IPS DF 6.9 (cell line): ENCODE measurements around the gene EPB41.
"Not testable (repeated sequence)": the region's sequence is repeated elsewhere in the genome, so short reads cannot be mapped to it uniquely, and the experiment has no call there.

Experiments used
- DNase-seq: peaks from one replicate; pipeline ENCODE4 v3.0.0-alpha.2; 2013; ENCODE audit warnings: low read depth, low spot score
- H3K27ac ChIP-seq: one replicate; pipeline ENCODE4 v1.5.1; 2013; ENCODE audit warnings: low read length, control low read depth
- H3K27me3 ChIP-seq: 2 replicates; pipeline ENCODE4 v1.6.1; 2013; ENCODE audit warnings: mild to moderate bottlenecking, low read length; ENCODE audit not compliant: control insufficient read depth, insufficient read depth
- H3K36me3 ChIP-seq: 2 replicates; pipeline ENCODE4 v1.6.1; 2013; ENCODE audit warnings: low read length; ENCODE audit not compliant: control insufficient read depth, insufficient read depth
- H3K4me1 ChIP-seq: 2 replicates; pipeline ENCODE4 v1.6.1; 2013; ENCODE audit warnings: low read length; ENCODE audit not compliant: control insufficient read depth, insufficient read depth
- H3K4me3 ChIP-seq: 2 replicates; pipeline ENCODE4 v1.5.1; 2013; ENCODE audit warnings: mild to moderate bottlenecking, low read length
- H3K9me3 ChIP-seq: 2 replicates; pipeline ENCODE4 v1.6.1; 2013; ENCODE audit warnings: low read length, inconsistent platforms; ENCODE audit not compliant: control insufficient read depth, insufficient read depth
- WGBS: extraction: QIAGEN DNeasy Blood & Tissue Kit; methylation state at CpG from one replicate; pipeline ENCODE4 v1.1.7; 2013; ENCODE audit warnings: mixed read lengths, missing lambda C conversion rate; ENCODE audit not compliant: insufficient read length, insufficient coverage; 5-methylcytosine and 5-hydroxymethylcytosine counted together

The EPB41 gene

GRCh38 chr1:29079916-29080629, 165.7 kb downstream of the EPB41 start:
- not testable (repeated sequence) for DNase-seq

GRCh38 chr1:29081201-29081600, 166.8 kb downstream of the EPB41 start:
- no peaks in the 10 kb centered on the region for H3K36me3 ChIP-seq
- no peaks in the 10 kb centered on the region for H3K9me3 ChIP-seq
- DNase-seq, result no peak
- H3K27me3 ChIP-seq, result no peaks in the 10 kb centered on the region
- WGBS, result no CpG with 5 or more reads among the region's 3 CpGs
- no peak overlapping the region for H3K27ac ChIP-seq
- no peaks in the 10 kb centered on the region for H3K4me1 ChIP-seq
- H3K4me3 ChIP-seq, result no peak overlapping the region

More at GRCh38 chr1:29079916-29080629, 165.7 kb downstream of the EPB41 start:
- not testable (repeated sequence) for H3K27ac ChIP-seq, H3K9me3 ChIP-seq, H3K4me1 ChIP-seq, H3K27me3 ChIP-seq, H3K36me3 ChIP-seq, H3K4me3 ChIP-seq
- no CpG with 5 or more reads among the region's 16 CpGs for WGBS

- Histone ChIP-seq H3K27me3 (no peaks in the 10 kb centered on the region), H3K36me3 (no peaks in the 10 kb centered on the region), H3K27ac (no peak overlapping the region), H3K4me1 (no peaks in the 10 kb centered on the region), H3K4me3 (no peak overlapping the region), H3K9me3 (no peaks in the 10 kb centered on the region)
- WGBS, result no CpG with 5 or more reads among the region's 3 CpGs
- DNase-seq, result no peak
Measured at GRCh38 chr1:29082519-29082918, 168.2 kb downstream of the EPB41 start.

GRCh38 chr1:29083317-29084195, 169.2 kb downstream of the EPB41 start:
- Histone ChIP-seq H3K36me3 (no peaks in the 10 kb centered on the region), H3K27me3 (no peaks in the 10 kb centered on the region), H3K4me1 (no peaks in the 10 kb centered on the region), H3K27ac (no peak overlapping the region), H3K9me3 (no peaks in the 10 kb centered on the region), H3K4me3 (no peak overlapping the region)
- no peak for DNase-seq
- no CpG with 5 or more reads among the region's 3 CpGs for WGBS

GRCh38 chr1:29084196-29084521, 169.8 kb downstream of the EPB41 start:
- no peaks in the 10 kb centered on the region for H3K27me3 ChIP-seq
- H3K9me3 ChIP-seq, result no peaks in the 10 kb centered on the region
- no peaks in the 10 kb centered on the region for H3K36me3 ChIP-seq
- WGBS, result 100% methylated on average over 2 of the region's 2 CpGs
- H3K4me1 ChIP-seq, result no peaks in the 10 kb centered on the region
- no peak overlapping the region for H3K4me3 ChIP-seq
- DNase-seq, result no peak
- H3K27ac ChIP-seq, result no peak overlapping the region

- no peak overlapping the region for H3K4me3 ChIP-seq
- no peaks in the 10 kb centered on the region for H3K9me3 ChIP-seq
- H3K27ac ChIP-seq, result no peak overlapping the region
- H3K36me3 ChIP-seq, result no peaks in the 10 kb centered on the region
- DNase-seq, result no peak
- no peaks in the 10 kb centered on the region for H3K27me3 ChIP-seq
- H3K4me1 ChIP-seq, result 0 out of 2 replicates have a peak, but pooled peaks cover under 1% of the 10 kb centered on the region
Measured at GRCh38 chr1:29090937-29091618, 176.7 kb downstream of the EPB41 start.

- not testable (repeated sequence) for H3K4me1 ChIP-seq, H3K9me3 ChIP-seq, H3K4me3 ChIP-seq, H3K27ac ChIP-seq, H3K36me3 ChIP-seq, H3K27me3 ChIP-seq, DNase-seq
- no CpG with 5 or more reads among the region's 5 CpGs for WGBS
Measured at GRCh38 chr1:29092704-29093103, 178.3 kb downstream of the EPB41 start.

- no peaks in the 10 kb centered on the region for H3K9me3 ChIP-seq
- H3K36me3 ChIP-seq, result no peaks in the 10 kb centered on the region; the same call in 1 of the 2 replicates
- H3K27ac ChIP-seq, result no peak overlapping the region
- no CpG with 5 or more reads among the region's 3 CpGs for WGBS
- no peaks in the 10 kb centered on the region for H3K27me3 ChIP-seq
- H3K4me1 ChIP-seq, result 0 out of 2 replicates have a peak, but pooled peaks cover 1% of the 10 kb centered on the region
- no peak for DNase-seq
- no peak overlapping the region for H3K4me3 ChIP-seq
Measured at GRCh38 chr1:29094433-29094832, 180.1 kb downstream of the EPB41 start.

- WGBS, result no CpG with 5 or more reads among the region's 1 CpG
- Histone ChIP-seq H3K27me3 (no peaks in the 10 kb centered on the region), H3K4me3 (no peak overlapping the region), H3K36me3 (no peaks in the 10 kb centered on the region; the same call in 1 of the 2 replicates), H3K27ac (no peak overlapping the region), H3K4me1 (0 out of 2 replicates have a peak, but pooled peaks cover 1% of the 10 kb centered on the region), H3K9me3 (no peaks in the 10 kb centered on the region)
- DNase-seq, result no peak
Measured at GRCh38 chr1:29094954-29095353, 180.6 kb downstream of the EPB41 start.

- no peak overlapping the region for H3K27ac ChIP-seq
- no peaks in the 10 kb centered on the region for H3K27me3 ChIP-seq
- no peaks in the 10 kb centered on the region; the same call in 1 of the 2 replicates for H3K36me3 ChIP-seq
- no peak for DNase-seq
- 0 out of 2 replicates have a peak, but pooled peaks cover 1% of the 10 kb centered on the region for H3K4me1 ChIP-seq
- no peaks in the 10 kb centered on the region for H3K9me3 ChIP-seq
- H3K4me3 ChIP-seq, result no peak overlapping the region
- WGBS, result no CpG with 5 or more reads among the region's 4 CpGs
Measured at GRCh38 chr1:29096231-29096886, 182.0 kb downstream of the EPB41 start.
